Superior temporal gyrus (tissue), 1 donor: ENCODE measurements around the gene SRRD.

Experiments used
- DNase-seq: peaks from one replicate; pipeline ENCODE4 v3.0.0-alpha.2; 2016; ENCODE audit errors: extremely low spot score

Gene SRRD

DNA sequence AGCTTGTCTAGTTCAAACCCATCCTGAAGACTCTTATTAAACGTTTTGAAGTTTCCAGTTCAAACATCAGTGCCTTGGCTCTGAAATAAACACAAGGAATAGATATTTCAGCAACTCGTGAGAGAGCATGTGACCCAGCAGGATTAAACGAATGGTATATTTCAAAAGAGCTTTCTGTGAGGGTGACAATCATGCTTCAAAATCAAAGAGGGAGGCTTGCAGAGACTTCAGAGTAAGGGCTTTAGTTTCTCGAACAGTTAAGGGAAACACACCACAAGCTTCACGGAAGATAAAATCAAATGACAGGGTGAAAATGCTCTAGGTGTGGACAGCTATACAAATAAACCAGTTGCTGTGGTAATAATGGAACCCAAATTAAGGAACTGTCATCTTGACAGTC is 1.5 kb upstream of the SRRD start:
- DNase-seq: no peak

DNA sequence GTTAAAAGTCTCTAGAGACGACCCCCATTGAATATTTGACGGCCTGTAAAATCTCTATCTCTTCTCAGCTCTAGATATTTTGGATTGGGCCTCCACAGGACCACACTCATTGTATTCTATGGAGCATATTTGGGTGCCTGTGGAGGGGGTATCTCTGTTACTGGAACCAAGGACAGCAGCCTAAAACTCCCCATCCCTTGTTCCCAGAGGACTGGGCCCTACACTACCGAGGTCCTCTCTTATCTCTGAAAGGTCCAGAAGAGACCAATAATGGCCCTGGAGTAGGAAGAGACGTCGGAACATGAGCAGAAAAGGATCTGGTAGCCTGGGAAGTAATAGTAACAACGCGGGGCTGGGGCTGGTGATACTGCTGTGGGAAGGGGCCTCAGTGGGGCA is 636 bp upstream of the SRRD start:
- DNase-seq: no peak

DNA sequence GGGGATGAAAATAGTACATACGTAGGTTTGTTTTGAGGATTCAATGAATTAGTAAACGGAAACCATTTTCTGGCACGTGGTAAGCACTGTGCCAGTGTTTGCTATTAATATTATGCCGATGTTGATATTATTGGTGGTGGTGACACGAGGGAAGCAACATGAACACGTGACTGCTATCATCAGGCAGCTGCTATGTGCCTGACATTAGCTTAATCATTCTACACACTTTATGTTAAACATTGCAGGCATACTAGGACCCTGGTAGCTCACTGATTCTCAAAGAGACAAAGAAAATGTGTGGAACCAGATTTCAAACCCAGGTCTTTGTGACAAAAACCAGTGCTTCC is 656 bp downstream of the SRRD start:
- no peak for DNase-seq

DNA sequence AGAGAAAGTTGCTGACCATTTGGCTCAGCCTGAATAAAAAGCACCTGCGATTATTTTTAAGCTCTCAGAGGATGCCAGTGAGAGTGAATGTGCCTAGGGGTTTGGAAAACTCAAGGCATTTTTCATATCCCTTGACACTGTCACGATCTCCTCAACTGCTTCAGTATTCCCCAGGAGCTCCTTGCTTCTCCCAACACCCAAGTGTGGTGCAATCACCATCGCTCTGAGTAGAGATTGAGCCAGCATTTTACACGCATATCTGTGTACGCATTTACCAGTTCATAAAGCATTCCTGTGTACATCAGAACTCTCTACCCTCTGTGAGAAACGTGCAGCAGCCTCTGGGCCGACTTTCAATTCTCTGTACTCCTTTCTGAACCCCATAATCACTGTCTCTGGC is 1.3 kb downstream of the SRRD start:
- no peak for DNase-seq

DNA sequence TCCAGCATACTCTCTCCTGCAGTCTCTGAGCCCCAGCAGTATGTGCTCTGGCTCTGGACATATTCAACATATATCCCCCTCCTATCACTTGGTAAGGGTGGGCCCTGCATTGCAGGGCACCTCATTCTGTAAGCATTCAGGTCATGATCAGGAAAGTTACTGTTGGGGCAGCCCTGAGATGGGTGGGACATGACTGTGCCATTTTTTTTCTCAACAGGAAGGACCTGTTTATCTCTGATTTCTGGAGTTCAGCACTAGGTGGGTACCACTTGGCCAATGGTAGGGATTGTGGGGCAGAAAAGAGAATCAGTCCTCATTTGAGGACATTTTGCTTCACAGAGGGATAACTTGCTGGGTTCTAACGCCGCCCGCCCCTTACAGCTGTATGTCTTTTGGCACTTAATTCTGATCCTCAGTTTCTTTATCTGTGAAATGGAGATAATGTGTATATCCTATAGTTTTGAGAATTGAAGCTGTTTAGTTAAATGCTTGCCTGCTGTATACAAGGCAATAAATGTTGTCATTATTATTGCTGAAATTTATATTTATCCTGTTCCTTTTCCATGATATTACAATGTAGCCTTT is 2.2 kb downstream of the SRRD start:
- DNase-seq: no peak

DNA sequence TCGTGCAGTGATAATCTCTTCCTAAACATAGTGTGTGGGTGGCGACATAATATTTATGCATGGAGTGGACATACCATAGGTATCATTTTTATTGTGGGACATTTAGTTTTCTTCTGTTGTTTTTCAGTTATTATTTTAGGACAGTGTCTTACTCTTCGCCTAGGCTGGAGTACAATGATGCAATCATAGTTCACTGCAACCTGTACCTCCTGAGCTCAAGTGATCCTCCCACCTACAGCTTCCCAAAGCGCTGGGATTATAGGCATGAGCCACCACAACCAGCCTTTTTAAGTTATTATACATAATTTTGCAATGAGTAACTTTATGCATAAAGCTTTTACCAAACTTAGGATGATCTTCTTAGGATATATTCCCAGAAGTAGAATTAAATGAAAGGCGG is 2.7 kb downstream of the SRRD start:
- no peak for DNase-seq

DNA sequence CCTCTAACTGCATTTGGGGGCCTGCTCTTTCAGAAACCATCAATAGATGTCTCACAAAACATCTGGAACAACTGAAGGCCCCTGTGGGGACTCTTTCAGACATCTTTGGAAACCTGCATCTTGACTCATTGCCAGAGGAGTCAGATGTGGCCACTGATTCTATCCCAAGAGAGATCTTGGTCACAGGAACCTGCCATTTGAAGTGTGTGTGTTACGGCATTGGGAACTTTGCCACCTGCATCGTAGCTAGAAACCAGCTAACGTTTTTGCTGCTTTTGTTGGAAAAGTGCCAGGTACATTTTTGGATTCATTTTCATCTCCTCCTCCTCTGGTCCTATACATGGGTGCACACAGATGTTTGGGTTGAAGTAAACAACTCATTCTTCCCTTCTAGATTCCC is 4.3 kb downstream of the SRRD start:
- DNase-seq: no peak

DNA sequence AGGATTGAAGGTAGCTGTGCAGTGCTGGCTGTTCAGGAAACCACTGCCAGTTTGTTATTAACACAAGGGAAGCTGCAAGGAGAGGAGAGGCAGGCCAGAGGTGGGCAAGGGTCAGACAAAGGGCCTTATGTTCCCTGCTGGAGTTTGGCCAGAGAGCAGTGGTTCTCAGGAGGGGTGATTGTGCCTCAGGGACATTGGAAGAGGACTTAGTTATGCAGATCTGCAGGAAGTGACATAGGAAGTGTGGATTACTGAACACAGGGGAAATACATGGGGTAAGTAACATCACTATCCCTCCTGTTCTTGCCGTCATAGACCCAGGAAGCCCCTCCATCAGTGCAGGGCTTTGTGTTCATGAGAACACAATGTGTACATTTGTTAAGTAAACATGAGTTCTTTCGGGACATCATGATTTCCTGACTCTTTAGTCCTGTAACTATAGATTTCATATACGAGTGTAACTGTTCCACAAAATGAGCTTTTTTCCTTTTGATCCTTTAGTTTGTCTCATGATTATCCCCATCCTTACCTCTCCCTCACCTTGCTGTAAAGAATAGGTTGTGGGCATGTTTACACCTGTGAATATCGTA is 5.9 kb downstream of the SRRD start:
- no peak for DNase-seq

DNA sequence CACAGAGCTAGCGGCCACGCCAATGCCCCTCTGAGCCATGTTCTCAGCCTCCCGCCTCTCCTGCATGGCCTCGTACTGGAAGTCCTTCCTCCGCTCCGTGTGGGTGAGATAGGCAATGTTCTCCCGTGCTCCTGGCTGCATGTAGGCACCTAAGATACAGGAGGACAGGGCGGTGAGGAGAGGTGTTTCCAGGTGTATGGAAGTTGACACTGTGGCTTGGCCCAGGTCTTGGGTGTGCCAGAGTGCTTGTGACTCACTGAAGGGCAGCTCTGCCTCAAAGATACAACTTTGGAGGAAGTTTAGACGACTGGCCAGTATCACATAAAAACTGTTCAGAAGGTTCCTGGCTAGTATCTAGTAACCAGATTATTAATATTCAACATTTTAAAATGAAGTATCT is 8.5 kb downstream of the SRRD start:
- DNase-seq: no peak

DNA sequence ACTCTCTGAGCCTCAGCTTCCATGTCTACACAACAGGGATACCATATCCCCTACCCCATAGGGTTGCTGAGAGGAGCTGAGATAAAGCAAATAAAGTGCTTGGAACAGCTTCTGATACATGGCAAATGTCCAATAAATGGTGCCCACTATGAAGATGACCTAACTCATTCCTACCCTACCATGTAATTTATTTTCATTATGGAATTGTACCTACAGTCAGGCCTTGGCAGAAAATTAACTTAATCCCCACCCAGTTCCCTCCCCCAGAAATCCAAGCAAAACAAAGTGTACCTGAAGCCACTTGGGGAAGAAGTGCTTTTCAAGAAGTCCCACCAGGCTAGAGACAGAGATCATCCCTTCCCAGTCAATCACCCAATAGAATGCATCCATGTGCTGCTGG is 10.8 kb downstream of the SRRD start:
- DNase-seq: no peak

DNA sequence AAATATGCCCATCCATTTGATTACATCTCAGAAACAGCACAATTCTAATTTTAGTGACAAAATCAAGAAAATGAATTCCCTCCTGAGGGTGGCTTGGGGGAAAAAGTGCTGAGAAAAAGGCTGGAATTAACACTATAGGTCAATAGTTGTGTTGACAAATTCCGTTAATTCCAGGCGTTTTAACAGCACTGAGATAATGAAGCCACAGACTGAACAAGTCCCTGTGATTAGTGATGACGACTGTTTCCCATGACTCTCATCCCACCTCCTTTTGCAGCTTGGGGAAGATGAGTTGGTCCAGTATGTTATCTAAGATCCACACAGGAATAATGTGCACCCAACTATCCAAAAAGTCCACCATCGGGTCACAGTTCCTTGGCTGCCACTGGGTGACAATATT is 12.8 kb downstream of the SRRD start:
- no peak for DNase-seq

DNA sequence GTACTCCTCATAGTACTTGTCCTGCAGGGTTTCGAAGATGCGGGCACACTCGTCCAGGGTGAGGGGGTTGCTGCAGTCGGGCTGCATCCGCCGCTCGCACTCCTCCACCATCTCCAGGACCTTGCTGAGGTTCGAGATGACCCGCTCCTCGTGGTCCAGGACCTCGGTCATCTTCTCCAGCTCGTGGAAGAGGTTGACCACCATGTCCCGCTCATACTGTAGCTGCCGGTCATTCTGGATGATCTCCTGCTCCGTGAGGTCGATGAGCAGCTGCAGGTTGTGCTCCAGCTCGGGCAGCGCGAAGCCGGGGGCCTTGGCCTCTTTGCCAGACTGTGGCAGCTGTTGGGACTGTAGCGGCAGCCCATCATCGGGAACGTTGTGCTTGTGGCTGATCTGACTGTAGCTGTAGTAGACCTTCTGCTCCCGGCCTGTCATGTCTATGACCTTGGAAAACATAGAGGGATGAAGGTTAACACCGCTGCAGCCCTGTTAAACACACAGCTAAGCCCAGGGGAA is 15.6 kb downstream of the SRRD start:
- no peak for DNase-seq

DNA sequence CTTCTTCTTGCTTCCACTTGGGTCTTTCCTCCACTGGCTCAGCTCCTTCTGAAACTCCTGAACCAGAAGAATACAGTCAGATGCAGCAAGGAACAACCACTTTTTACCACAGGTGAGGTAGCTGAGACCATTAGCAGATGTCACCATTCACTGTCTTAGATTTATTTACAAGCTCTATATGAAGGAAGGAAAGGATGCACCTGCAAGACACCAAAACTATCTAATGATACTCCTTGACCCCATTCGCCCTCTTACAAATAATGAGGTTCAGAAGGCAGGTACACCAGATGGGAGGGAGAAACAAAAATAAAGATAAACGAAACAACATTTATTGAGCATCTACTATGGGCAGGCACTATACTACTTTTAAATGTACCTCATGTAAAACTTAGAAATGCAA is 18.3 kb downstream of the SRRD start:
- DNase-seq: no peak

DNA sequence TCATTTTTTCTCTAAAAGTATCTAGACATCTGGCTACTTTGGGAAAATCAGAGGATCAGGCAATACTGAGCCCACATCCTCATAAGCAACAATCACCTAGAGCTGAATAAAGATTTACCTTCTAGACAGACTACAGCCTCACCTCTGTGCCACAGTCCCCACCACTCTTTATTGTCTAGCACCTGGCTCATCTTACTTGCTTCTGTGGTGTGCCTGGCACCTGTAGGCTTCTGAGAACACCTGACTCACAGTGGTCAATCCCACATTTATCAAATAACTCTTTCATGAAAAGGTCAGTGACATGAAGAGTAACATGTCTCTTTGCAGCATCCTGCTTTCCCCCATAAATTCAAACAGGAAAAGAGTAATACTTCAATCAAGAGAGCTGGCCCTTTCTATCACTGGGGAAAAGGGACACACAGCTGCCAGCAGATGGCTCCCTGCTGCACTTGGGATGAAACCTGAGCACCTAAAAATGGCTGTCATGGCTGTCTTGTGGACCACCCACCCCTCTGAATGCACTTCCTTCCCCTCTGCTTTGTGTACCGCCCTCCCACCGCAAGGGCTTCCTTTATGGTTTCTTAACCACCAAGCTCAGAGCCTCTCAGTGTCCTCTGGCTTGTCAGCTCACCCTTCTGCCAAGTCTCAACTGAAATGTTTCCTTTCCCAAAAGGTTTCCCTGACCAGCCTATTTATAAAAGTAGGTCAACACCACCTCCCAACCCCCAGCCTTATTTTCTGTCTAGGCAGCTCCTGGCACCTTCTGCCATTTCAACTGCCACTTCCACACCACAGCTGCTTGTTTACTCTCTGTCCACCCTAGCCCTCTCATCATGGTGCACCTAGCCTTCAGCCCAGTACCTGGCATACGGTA is 19.2 kb downstream of the SRRD start:
- peak; percentile 27 for DNase-seq

DNA sequence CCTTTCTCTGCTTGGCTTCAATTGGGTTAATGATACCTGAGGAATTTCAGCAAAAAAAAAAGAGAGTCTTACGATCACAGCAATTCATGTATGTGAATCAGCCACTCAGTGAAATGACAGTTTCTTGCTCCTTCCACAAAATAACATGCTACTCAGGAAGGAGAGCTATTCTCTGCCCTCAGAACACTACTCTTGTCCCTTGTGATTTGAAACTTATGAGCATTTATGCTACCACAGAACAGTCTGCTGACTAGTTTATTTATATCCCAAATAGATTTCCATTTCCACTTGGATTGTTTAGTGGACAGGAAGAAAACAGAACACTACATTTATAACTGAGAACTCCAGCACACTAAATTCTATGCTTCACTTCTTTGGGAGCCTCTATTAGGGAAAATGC is 20.1 kb downstream of the SRRD start:
- no peak for DNase-seq

DNA sequence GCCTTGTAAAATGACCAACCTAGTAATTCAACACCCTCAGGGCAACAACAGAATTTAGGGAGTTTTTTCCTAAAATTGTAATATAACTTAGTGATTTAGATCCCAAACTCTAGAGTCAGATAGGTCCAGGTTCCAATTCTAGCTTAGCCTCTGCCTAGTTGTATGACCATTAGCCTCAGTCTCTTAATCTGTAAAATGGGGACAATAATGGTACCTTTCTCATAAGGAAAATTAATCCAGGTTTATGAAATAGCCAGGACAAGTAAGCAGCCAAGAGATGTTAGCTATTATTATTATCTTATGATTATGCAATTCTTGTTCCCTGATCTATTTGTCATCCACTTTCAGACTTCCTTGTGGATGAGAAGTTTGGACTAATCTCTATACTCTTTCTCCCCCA is 24.5 kb downstream of the SRRD start:
- no peak for DNase-seq

DNA sequence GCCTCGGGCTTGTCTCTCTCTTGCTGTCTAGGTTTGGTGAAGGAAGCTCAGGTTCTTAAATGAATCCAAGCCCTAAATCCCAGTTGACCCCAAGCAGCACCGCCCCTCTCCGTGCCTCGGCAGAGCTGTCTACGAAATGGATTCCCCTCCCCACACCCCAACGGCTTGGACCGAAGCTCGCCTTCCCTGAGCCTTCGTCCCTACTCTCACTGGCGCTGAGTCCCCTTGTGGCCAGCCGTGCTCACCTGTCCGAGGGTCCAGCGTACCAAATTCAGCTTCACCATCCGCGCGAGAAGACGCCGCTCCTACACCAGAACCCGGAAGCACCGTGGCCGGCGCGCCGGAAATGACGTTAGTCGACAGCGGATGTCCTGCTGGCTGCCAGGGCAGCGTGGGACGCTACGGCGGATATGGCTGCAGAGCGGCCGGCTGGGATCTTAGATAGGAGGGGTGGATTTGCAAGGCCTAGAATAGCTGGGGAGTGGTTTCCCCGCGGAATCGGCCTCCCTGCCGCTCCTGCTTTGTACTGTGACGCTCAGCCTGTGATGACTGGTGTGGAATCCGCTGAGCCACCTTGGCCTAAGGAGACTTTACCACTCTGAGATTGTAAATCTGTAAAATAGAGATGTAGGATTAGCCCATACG is 28.6 kb downstream of the SRRD start, which contains the start of gene TFIP11:
TFIP11 (minus strand) TSS at position 325 of the 645 bp plus-strand sequence. CDS start 2,201 bp downstream, outside the sequence.
- peak; percentile 97 for DNase-seq

DNA sequence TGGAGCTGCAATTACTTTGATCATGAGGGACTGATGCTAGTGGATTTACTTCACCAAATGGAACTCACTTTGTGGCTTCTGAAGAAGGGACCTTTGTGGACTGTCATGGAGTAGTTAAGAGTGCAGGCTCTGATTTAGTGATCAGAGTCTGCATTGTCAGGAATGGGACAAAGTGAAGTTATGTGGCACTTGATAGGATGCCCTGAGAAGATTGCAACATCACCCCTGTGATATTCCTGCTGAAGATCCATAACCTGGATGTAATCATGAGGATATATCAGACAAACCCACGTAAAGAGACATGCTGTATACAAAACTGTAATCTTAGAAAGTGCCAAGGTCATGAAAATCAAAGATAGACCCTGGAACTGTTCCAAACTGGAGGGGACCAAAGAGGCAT is 30.2 kb downstream of the SRRD start:
- DNase-seq: no peak

DNA sequence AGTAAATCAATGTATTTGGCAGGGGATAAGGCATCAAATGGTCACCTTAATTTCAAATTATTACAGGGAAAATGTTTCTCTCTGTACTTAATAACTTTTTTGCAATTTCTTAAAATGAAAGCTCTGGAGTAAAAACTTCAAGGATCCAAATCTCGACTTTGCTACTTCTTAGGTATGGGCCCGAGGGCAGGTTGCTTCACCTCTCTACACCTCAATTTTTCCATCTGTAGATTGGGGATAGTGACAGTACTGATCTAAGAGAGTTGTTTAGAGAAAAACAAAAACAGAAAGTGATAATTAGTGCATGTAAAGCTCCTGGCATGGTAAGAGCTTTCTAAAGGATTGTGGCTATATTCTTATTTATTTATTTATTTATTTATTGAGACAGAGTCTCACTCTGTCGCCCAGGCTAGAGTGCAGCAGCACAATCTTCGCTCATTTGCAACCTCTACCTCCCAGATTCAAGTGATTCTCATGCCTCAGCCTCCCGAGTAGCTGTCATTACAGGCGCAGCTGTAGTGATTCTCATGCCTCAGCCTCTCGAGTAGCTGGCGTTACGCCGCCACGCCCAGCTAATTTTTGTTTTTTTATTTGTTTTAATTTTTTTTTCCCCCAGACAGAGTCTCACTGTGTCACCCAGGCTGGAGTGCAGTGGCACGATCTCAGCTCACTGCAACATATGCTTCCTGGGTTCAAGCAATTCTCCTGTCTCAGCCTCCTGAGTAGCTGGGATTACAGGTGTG is 30.9 kb downstream of the SRRD start:
- DNase-seq: no peak

DNA sequence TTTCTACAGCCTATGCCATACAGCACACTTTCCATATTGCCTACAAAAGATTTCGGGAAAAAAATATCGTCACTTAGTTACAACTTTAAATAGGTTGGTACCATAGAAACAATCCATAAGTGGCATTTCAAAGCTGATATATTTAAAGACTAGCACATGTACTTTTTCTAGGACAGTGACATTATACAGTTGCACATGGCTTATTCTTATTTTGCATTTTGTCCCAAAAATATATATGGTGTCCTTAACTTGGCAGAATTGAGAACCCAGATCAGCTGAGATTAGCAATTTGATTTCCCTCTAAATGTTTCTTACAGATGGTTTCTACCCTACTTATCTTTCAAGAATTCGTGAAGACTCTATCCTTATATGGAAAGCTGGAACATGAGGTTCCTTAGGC is 32.3 kb downstream of the SRRD start:
- peak; percentile 68 for DNase-seq

DNA sequence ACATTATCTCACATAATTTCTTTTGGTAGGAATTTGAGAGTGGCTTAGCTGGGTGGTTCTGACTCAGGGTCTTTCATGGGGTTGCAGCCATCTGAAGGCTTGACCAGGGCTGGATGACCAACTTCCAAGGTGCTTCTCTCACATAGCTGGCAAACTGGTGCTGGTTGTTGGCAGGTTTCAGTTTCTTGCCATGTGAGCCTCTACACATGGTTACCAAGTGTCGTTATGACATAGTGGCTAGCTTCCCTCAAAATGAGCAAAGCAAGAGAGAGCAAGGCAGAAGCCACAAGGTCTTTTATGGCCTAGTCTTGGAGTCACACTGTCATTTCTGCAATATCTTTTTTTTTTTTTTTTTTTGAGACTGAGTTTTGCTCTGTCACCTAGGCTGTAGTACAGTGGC is 32.8 kb downstream of the SRRD start:
- DNase-seq: peak; percentile 10

DNA sequence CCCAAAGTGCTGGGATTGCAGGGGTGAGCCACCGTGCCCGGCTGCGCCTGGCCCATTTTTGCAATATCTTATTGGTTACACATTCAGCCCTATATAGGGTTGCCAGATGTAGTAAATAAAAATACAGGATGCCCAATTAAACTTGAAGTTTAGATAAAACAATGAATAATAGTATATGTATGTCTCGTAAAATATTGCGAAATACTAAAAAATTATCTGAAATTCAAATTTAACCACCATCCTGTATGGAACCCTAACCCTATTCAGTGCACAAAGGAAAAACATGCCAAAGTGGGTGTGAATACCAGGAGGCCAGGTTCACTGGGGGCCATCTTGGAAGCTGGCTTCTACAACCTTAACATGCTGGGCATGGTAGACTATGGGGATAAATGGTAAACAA is 33.8 kb downstream of the SRRD start:
- no peak for DNase-seq
